HEK293 (cell line): ENCODE data around the gene PEX5L.

Experiments
- CTCF ChIP-seq: fragments of 450-650 bp; formaldehyde crosslinking; IDR thresholded peaks from 2 replicates; pipeline ENCODE4 v1.5.1; 2016; ENCODE audit warnings: missing biosample characterization, missing genetic modification characterization
- ZNF510 ChIP-seq: fragments of 450-650 bp; formaldehyde crosslinking; IDR thresholded peaks from 2 replicates; pipeline ENCODE4 v1.5.1; 2018; ENCODE audit warnings: mild to moderate bottlenecking, missing genetic modification characterization, missing biosample characterization; ENCODE audit not compliant: insufficient replicate concordance

GRCh38 chr3:179826247-179826637, 210.5 kb downstream of the PEX5L start:
- TF ChIP-seq CTCF (tag by site-specific recombination) (no peak), ZNF510 (tag by site-specific recombination) (no peak)
